Measurements from ENCODE around the gene C10orf71.

- TF ChIP-seq POLR2A (IDR thresholded peaks at IDR 0.05; ENCODE audit: low read length) (no peak), GATA1 (IDR thresholded peaks at IDR 0.05; ENCODE audit: low read depth, low read length) (no peak)
Measured at GRCh38 chr10:49371967-49372366, 73.0 kb downstream of the C10orf71 start.

Measured in erythroblast (primary cell).